ENCODE results near the gene KHDC4. TPM values are rescaled to one million over a fixed set of nuclear protein-coding genes. Genes with fewer than 3 reads are reported as not detected.

Gene KHDC4
- total and polyA plus RNA-seq, 4 donors = 8.4 to 32.6 (median 14.8) TPM

DNA sequence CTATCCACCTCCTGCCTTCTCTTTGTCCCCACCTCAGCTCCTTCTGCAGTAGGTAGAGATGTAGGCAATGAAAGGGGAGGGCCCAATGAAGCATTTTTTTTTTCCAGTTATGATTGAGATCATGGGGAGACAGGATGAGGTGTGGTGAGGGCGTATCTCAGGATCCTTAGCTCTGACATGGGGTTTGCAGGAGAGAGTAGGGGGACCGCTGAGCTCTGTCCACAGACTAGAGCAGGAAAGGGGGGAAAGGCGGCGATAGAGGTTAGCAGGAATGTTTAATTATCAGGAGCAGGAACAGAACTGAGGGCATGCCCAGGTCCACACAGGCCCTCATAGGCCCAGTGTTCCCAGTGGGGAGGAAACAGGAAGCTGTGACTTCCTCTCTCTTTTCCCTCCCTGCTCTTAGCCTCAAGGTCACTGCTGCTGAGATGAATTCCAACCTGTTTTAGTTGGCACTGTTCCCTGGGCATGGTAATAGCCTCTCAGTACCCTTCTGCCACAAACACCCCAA lies 6.3 kb upstream of the KHDC4 start:
- peaks cover 3 to 20% (median 8%) of the 10 kb centered on the region in 4 donors for H3K4me1 ChIP-seq (ENCODE audit: control insufficient read depth in 4 of 4, insufficient read depth in 4 of 4, low read length in 3 of 4)

More for the DNA sequence above, 6.3 kb upstream of the KHDC4 start:
- Histone ChIP-seq H3K9ac (ENCODE audit: low read depth in 1 of 2, low read length in 2 of 2) (no peak overlapping the region), H3K36me3 (ENCODE audit: control insufficient read depth in 4 of 4, insufficient read depth in 3 of 4, low read depth in 1 of 4, low read length in 3 of 4) (no peaks in the 10 kb centered on the region), H3K9me3 (ENCODE audit: control insufficient read depth in 4 of 4, low read length in 3 of 4) (no peaks in the 10 kb centered on the region), H3K27ac (ENCODE audit: low read depth in 1 of 2, low read length in 2 of 2) (peak overlapping the region; percentile 13 to 32), H3K4me3 (ENCODE audit: low read depth in 1 of 3, low read length in 3 of 3) (no peak overlapping the region), H3K27me3 (ENCODE audit: control insufficient read depth in 4 of 4, insufficient read depth in 4 of 4, low read length in 3 of 4) (no peaks in the 10 kb centered on the region)
- no peak for TF ChIP-seq CTCF (IDR thresholded peaks at IDR 0.05; ENCODE audit: low read depth, low read length, missing input control)
- TF ChIP-seq NR2F2 (IDR thresholded peaks at IDR 0.05) = peak; percentile 86
- peak; percentile 40 for TF ChIP-seq SP1 (IDR thresholded peaks at IDR 0.05)
- no peak for TF ChIP-seq EGR1 (IDR thresholded peaks at IDR 0.05; ENCODE audit: low read depth in 2 of 2)
- no peak for TF ChIP-seq TAF1 (conservative IDR thresholded peaks at IDR 0.05)
- no peak for TF ChIP-seq FOXA1 (IDR thresholded peaks at IDR 0.05)
- TF ChIP-seq HNF4G (IDR thresholded peaks at IDR 0.05) = no peak
- TF ChIP-seq RXRA (IDR thresholded peaks at IDR 0.05) = peak in 1 of 2 donors; percentile 25
- TF ChIP-seq, protein P1, sequence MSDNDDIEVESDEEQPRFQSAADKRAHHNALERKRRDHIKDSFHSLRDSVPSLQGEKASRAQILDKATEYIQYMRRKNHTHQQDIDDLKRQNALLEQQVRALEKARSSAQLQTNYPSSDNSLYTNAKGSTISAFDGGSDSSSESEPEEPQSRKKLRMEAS (IDR thresholded peaks at IDR 0.05) = no peak
- TF ChIP-seq HNF4A (conservative IDR thresholded peaks at IDR 0.05) = no peak
- TF ChIP-seq ZBTB33 (IDR thresholded peaks at IDR 0.05) = no peak
- no peak for TF ChIP-seq YY1 (IDR thresholded peaks at IDR 0.05)
- TF ChIP-seq GABPA (IDR thresholded peaks at IDR 0.05 in 1 of 2, conservative IDR thresholded peaks at IDR 0.05 in 1 of 2) = peak in 1 of 2 donors; percentile 27
- TF ChIP-seq, protein P2, sequence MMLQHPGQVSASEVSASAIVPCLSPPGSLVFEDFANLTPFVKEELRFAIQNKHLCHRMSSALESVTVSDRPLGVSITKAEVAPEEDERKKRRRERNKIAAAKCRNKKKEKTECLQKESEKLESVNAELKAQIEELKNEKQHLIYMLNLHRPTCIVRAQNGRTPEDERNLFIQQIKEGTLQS (IDR thresholded peaks at IDR 0.05) = no peak
- TF ChIP-seq FOXA2 (IDR thresholded peaks at IDR 0.05) = no peak
- TF ChIP-seq REST (IDR thresholded peaks at IDR 0.05) = no peak
- no peak for TF ChIP-seq JUND (IDR thresholded peaks at IDR 0.05)
- peak in 1 of 2 donors; percentile 23 for TF ChIP-seq RAD21 (IDR thresholded peaks at IDR 0.05)
- DNase-seq (ENCODE audit: low spot score) = no peak
- WGBS = 66% methylated on average over 4 of the region's 4 CpGs
